ENCODE results near the gene RGS3. TPM values are rescaled to one million over a fixed set of nuclear protein-coding genes. Genes with fewer than 3 reads are reported as not detected.
A peak's percentile ranks its signal among the peaks of the same experiment; 100 is the strongest.

Gene RGS3
- total RNA-seq, 1 donor from 2014 or later = 92.5 TPM

- Mint-ChIP-seq H3K27me3 (ENCODE audit: low read depth, unreplicated experiment) (peaks cover 4% of the 10 kb centered on the region), H3K4me1 (ENCODE audit: low read depth, unreplicated experiment) (peaks cover 39% of the 10 kb centered on the region), H3K27ac (ENCODE audit: unreplicated experiment) (no peak overlapping the region), H3K36me3 (ENCODE audit: low read depth, unreplicated experiment) (peaks cover 24% of the 10 kb centered on the region), H3K9me3 (ENCODE audit: unreplicated experiment) (peaks cover 3% of the 10 kb centered on the region), H3K4me3 (ENCODE audit: unreplicated experiment) (no peak overlapping the region)
- Histone ChIP-seq H3K9me3 (ENCODE audit: insufficient read depth, low read depth, low read length) (no peaks in the 10 kb centered on the region), H2AFZ (ENCODE audit: low read depth, low read length) (no peak overlapping the region), H3K4me2 (ENCODE audit: low read length) (no peak overlapping the region), H3K27ac (ENCODE audit: low read depth, low read length) (no peak overlapping the region), H3K9ac (ENCODE audit: low read length) (no peak overlapping the region), H3K4me1 (ENCODE audit: insufficient read depth, low read length) (peaks cover 49% of the 10 kb centered on the region), H3K4me3 (ENCODE audit: insufficient read depth, low read depth, low read length) (no peak overlapping the region), H4K20me1 (ENCODE audit: insufficient read depth, low read length) (no peaks in the 10 kb centered on the region), H3K79me2 (ENCODE audit: insufficient read depth, low read length) (peaks cover 9% of the 10 kb centered on the region), H3K36me3 (ENCODE audit: insufficient read depth, low read length) (peaks cover 7% of the 10 kb centered on the region), H3K27me3 (ENCODE audit: insufficient read depth, low read length) (no peaks in the 10 kb centered on the region)
- TF ChIP-seq EZH2 (IDR thresholded peaks at IDR 0.05; ENCODE audit: insufficient read depth, low read length) = no peak
- TF ChIP-seq, protein P1, sequence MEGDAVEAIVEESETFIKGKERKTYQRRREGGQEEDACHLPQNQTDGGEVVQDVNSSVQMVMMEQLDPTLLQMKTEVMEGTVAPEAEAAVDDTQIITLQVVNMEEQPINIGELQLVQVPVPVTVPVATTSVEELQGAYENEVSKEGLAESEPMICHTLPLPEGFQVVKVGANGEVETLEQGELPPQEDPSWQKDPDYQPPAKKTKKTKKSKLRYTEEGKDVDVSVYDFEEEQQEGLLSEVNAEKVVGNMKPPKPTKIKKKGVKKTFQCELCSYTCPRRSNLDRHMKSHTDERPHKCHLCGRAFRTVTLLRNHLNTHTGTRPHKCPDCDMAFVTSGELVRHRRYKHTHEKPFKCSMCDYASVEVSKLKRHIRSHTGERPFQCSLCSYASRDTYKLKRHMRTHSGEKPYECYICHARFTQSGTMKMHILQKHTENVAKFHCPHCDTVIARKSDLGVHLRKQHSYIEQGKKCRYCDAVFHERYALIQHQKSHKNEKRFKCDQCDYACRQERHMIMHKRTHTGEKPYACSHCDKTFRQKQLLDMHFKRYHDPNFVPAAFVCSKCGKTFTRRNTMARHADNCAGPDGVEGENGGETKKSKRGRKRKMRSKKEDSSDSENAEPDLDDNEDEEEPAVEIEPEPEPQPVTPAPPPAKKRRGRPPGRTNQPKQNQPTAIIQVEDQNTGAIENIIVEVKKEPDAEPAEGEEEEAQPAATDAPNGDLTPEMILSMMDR (IDR thresholded peaks at IDR 0.05; ENCODE audit: insufficient read depth, low read depth, low read length) = no peak
- FAIRE-seq (no peak), DNase-seq (ENCODE audit: low read depth) (no peak)
Observed at GRCh38 chr9:113580954-113581311, 117.4 kb downstream of the RGS3 start.

DNA sequence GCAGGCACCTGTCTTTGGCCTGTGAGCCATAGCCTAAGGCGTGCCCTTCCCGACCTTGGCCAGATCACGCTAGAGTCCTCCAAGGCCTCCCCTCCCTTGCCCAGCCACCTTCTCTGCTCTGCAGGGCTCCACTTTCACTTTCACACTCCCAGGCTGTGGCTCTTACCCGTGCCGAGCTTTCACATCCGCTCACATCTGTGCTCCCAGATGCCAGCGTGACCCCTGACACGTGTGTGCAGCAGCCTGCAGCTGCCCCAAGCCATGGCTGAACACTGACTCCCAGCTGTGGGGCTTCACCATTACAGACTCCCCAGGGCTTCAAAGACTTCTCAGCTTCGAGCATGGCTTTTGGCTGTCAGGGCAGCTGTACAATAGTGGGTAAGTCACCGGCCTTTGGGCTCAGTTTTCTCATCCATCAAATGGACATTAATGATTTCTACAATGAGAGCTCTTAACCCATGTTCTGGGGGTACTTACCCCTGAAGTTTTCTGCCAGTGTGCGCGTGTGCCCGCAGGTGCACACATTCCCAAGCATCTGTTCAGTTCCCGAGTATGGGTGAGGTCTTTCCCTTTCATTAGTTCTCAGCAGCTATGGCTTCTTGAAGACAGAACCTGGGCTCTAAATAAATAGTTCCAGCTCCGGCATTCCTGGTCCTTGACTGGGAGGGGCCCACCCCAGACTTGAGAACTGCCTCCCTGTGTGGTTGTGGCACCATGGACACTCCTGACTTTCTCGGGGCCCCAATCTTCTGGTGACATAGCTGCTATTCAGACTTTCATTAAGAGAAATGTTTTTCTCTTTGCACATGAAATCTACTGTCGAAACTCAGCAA lies 118.6 kb downstream of the RGS3 start:
- H3K4me3 ChIP-seq (ENCODE audit: insufficient read depth, low read depth, low read length) = no peak overlapping the region
- H4K20me1 ChIP-seq (ENCODE audit: insufficient read depth, low read length) = no peaks in the 10 kb centered on the region
- no peak overlapping the region for H3K4me3 Mint-ChIP-seq (ENCODE audit: unreplicated experiment)
- H3K36me3 Mint-ChIP-seq (ENCODE audit: low read depth, unreplicated experiment) = peaks cover 24% of the 10 kb centered on the region
- H3K27ac Mint-ChIP-seq (ENCODE audit: unreplicated experiment) = no peak overlapping the region
- no peak overlapping the region for H3K27ac ChIP-seq (ENCODE audit: low read depth, low read length)
- H3K27me3 ChIP-seq (ENCODE audit: insufficient read depth, low read length) = no peaks in the 10 kb centered on the region
- no peak overlapping the region for H3K9ac ChIP-seq (ENCODE audit: low read length)
- H3K36me3 ChIP-seq (ENCODE audit: insufficient read depth, low read length) = peaks cover 7% of the 10 kb centered on the region
- H3K4me1 Mint-ChIP-seq (ENCODE audit: low read depth, unreplicated experiment) = peaks cover 39% of the 10 kb centered on the region
- no peak overlapping the region for H2AFZ ChIP-seq (ENCODE audit: low read depth, low read length)
- H3K27me3 Mint-ChIP-seq (ENCODE audit: low read depth, unreplicated experiment) = peaks cover 4% of the 10 kb centered on the region
- DNase-seq (ENCODE audit: low read depth) = no peak
- H3K4me1 ChIP-seq (ENCODE audit: insufficient read depth, low read length) = peaks cover 49% of the 10 kb centered on the region
- TF ChIP-seq EZH2 (IDR thresholded peaks at IDR 0.05; ENCODE audit: insufficient read depth, low read length) = no peak
- TF ChIP-seq, protein P1 (IDR thresholded peaks at IDR 0.05; ENCODE audit: insufficient read depth, low read depth, low read length) = no peak
- H3K79me2 ChIP-seq (ENCODE audit: insufficient read depth, low read length) = peaks cover 9% of the 10 kb centered on the region
- H3K9me3 Mint-ChIP-seq (ENCODE audit: unreplicated experiment) = peaks cover 3% of the 10 kb centered on the region
- H3K4me2 ChIP-seq (ENCODE audit: low read length) = peak overlapping the region; percentile 43
- H3K9me3 ChIP-seq (ENCODE audit: insufficient read depth, low read depth, low read length) = no peaks in the 10 kb centered on the region
- FAIRE-seq = no peak

GRCh38 chr9:113582698-113583200 lies 119.2 kb downstream of the RGS3 start:
- Histone ChIP-seq H3K27me3 (ENCODE audit: insufficient read depth, low read length) (no peaks in the 10 kb centered on the region), H4K20me1 (ENCODE audit: insufficient read depth, low read length) (no peaks in the 10 kb centered on the region), H2AFZ (ENCODE audit: low read depth, low read length) (no peak overlapping the region), H3K27ac (ENCODE audit: low read depth, low read length) (no peak overlapping the region), H3K36me3 (ENCODE audit: insufficient read depth, low read length) (peaks cover 7% of the 10 kb centered on the region), H3K4me2 (ENCODE audit: low read length) (no peak overlapping the region), H3K9me3 (ENCODE audit: insufficient read depth, low read depth, low read length) (no peaks in the 10 kb centered on the region), H3K4me1 (ENCODE audit: insufficient read depth, low read length) (peaks cover 49% of the 10 kb centered on the region), H3K9ac (ENCODE audit: low read length) (no peak overlapping the region), H3K79me2 (ENCODE audit: insufficient read depth, low read length) (peaks cover 6% of the 10 kb centered on the region), H3K4me3 (ENCODE audit: insufficient read depth, low read depth, low read length) (no peak overlapping the region)
- no peak overlapping the region for H3K4me3 Mint-ChIP-seq (ENCODE audit: unreplicated experiment)
- H3K27ac Mint-ChIP-seq (ENCODE audit: unreplicated experiment) = no peak overlapping the region
- TF ChIP-seq, protein P1 (IDR thresholded peaks at IDR 0.05; ENCODE audit: insufficient read depth, low read depth, low read length) = no peak
- TF ChIP-seq EZH2 (IDR thresholded peaks at IDR 0.05; ENCODE audit: insufficient read depth, low read length) = no peak
- peaks cover 24% of the 10 kb centered on the region for H3K36me3 Mint-ChIP-seq (ENCODE audit: low read depth, unreplicated experiment)
- H3K27me3 Mint-ChIP-seq (ENCODE audit: low read depth, unreplicated experiment) = peaks cover 4% of the 10 kb centered on the region
- peaks cover 3% of the 10 kb centered on the region for H3K9me3 Mint-ChIP-seq (ENCODE audit: unreplicated experiment)
- no peak for DNase-seq (ENCODE audit: low read depth)
- no peak for FAIRE-seq
- H3K4me1 Mint-ChIP-seq (ENCODE audit: low read depth, unreplicated experiment) = peaks cover 33% of the 10 kb centered on the region

All from astrocyte (in vitro differentiated cells and primary cell).